Stimulated activated CD8-positive, alpha-beta memory T cell treated with anti-CD3 and anti-CD28 coated beads, Interleukin-7, amount 100 ng/mL, for 4 hours (primary cell): ENCODE data around the gene ADAD2.
A peak's percentile ranks its signal among the peaks of the same experiment; 100 is the strongest.

Source experiments
- DNase-seq, 2 donors: peaks; one replicate each; pipeline ENCODE4 v3.0.0-alpha.2; 2020; ENCODE audit warnings: low read depth in 2 of 2

The ADAD2 gene

GRCh38 chr16:84190731-84191388 is at the start of gene ADAD2:
Gene ADAD2, plus strand, starts transcription at chr16:84191157. Its CDS starts 74 bp downstream, at chr16:84191231.
- DNase-seq = no peak

GRCh38 chr16:84143081-84143480 is 47.9 kb upstream of the ADAD2 start:
- DNase-seq = no peak

GRCh38 chr16:84143784-84144199 is 47.2 kb upstream of the ADAD2 start:
- DNase-seq = no peak

- DNase-seq = peak in 1 of 2 donors; percentile 30
Measured at GRCh38 chr16:84144209-84144858, 46.6 kb upstream of the ADAD2 start.

GRCh38 chr16:84144859-84145639 is 45.9 kb upstream of the ADAD2 start, which contains the start of the genes DNAAF1 and HSDL1:
Gene DNAAF1, plus strand, starts transcription at chr16:84145308. Its CDS starts 133 bp downstream, at chr16:84145441.
Gene HSDL1, minus strand, starts transcription at chr16:84145177. Its CDS starts 13,856 bp downstream, at chr16:84131321.
- DNase-seq = peak; percentile 83 to 90

- no peak for DNase-seq
Measured at GRCh38 chr16:84150926-84151325, 40.0 kb upstream of the ADAD2 start.

- DNase-seq = no peak
Measured at GRCh38 chr16:84153660-84154214, 37.2 kb upstream of the ADAD2 start.

GRCh38 chr16:84155226-84155625 is 35.7 kb upstream of the ADAD2 start:
- no peak for DNase-seq

GRCh38 chr16:84155771-84156170 is 35.2 kb upstream of the ADAD2 start:
- DNase-seq = no peak

GRCh38 chr16:84156342-84156784 is 34.6 kb upstream of the ADAD2 start:
- DNase-seq = no peak

- no peak for DNase-seq
Measured at GRCh38 chr16:84159007-84159406, 31.9 kb upstream of the ADAD2 start.

GRCh38 chr16:84159800-84160199 is 31.2 kb upstream of the ADAD2 start:
- DNase-seq = no peak

- DNase-seq = no peak
Measured at GRCh38 chr16:84161037-84161436, 29.9 kb upstream of the ADAD2 start.

- no peak for DNase-seq
Measured at GRCh38 chr16:84161801-84162200, 29.2 kb upstream of the ADAD2 start.

- no peak for DNase-seq
Measured at GRCh38 chr16:84165746-84166145, 25.2 kb upstream of the ADAD2 start.

- no peak for DNase-seq
Measured at GRCh38 chr16:84166796-84167695, 23.9 kb upstream of the ADAD2 start.

- no peak for DNase-seq
Measured at GRCh38 chr16:84169765-84170310, 21.1 kb upstream of the ADAD2 start.

- no peak for DNase-seq
Measured at GRCh38 chr16:84174396-84174795, 16.6 kb upstream of the ADAD2 start.

- peak; percentile 16 to 39 for DNase-seq
Measured at GRCh38 chr16:84175350-84176081, 15.4 kb upstream of the ADAD2 start.
